Measurements from ENCODE around the gene GPX4.
A peak's percentile ranks its signal among the peaks of the same experiment; 100 is the strongest.

- TF ChIP-seq, protein P1, sequence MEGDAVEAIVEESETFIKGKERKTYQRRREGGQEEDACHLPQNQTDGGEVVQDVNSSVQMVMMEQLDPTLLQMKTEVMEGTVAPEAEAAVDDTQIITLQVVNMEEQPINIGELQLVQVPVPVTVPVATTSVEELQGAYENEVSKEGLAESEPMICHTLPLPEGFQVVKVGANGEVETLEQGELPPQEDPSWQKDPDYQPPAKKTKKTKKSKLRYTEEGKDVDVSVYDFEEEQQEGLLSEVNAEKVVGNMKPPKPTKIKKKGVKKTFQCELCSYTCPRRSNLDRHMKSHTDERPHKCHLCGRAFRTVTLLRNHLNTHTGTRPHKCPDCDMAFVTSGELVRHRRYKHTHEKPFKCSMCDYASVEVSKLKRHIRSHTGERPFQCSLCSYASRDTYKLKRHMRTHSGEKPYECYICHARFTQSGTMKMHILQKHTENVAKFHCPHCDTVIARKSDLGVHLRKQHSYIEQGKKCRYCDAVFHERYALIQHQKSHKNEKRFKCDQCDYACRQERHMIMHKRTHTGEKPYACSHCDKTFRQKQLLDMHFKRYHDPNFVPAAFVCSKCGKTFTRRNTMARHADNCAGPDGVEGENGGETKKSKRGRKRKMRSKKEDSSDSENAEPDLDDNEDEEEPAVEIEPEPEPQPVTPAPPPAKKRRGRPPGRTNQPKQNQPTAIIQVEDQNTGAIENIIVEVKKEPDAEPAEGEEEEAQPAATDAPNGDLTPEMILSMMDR (IDR thresholded peaks at IDR 0.05; ENCODE audit: extremely low read depth in 1 of 2, insufficient read depth in 1 of 2, low read depth in 1 of 2, low read length in 2 of 2): no peak
- TF ChIP-seq MYC (IDR thresholded peaks at IDR 0.05; ENCODE audit: low read depth, low read length) (no peak), POLR2A (IDR thresholded peaks at IDR 0.05; ENCODE audit: low read depth, low read length) (no peak), POLR2AphosphoS5 (IDR thresholded peaks at IDR 0.05; ENCODE audit: insufficient read depth, low read depth, low read length) (peak; percentile 39), FOS (IDR thresholded peaks at IDR 0.05; ENCODE audit: borderline replicate concordance, insufficient read depth, low read length) (no peak), EZH2 (IDR thresholded peaks at IDR 0.05; ENCODE audit: borderline replicate concordance, low read depth, low read length, severe bottlenecking) (no peak), JUN (IDR thresholded peaks at IDR 0.05; ENCODE audit: borderline replicate concordance, insufficient read depth, insufficient read length, low read depth) (no peak)
- TF ChIP-seq, protein P2, sequence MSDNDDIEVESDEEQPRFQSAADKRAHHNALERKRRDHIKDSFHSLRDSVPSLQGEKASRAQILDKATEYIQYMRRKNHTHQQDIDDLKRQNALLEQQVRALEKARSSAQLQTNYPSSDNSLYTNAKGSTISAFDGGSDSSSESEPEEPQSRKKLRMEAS (IDR thresholded peaks at IDR 0.05; ENCODE audit: insufficient read depth, insufficient read length): no peak
These were observed 4.7 kb downstream of the GPX4 start for GRCh38 chr19:1108291-1109031.

Data from endothelial cell of umbilical vein (primary cell).